IMR-90 (cell line): ENCODE measurements around the gene CAMK4. TPM values are rescaled to one million over a fixed set of nuclear protein-coding genes. Genes with fewer than 3 reads are reported as not detected.
A peak's percentile ranks its signal among the peaks of the same experiment; 100 is the strongest.

ENCODE experiments used
- ATAC-seq: fragments of 200-7000 bp; cut with Tn5 transposase; 2 replicates; pipeline ENCODE4 v1.9.1; 2020; ENCODE audit warnings: low read depth, mild to moderate bottlenecking, moderate library complexity
- BruUV-seq: library from RNA; stranded (reverse); fragments of 400-500 nt; replicated peaks from 2 replicates; lab custom pipeline; 2021; lab: Mats Ljungman, UMichigan
- CTCF ChIA-PET: fragments of 300-600 bp; formaldehyde crosslinking; extraction: SDS; loops from one replicate; lab custom pipeline; 2021; ENCODE audit warnings: antibody characterized with exemption; lab: Yijun Ruan, JAX
- POLR2A ChIA-PET: fragments of 300-600 bp; sonication (Branson Sonifier 250); formaldehyde crosslinking; loops from one replicate; lab custom pipeline; 2022; ENCODE audit warnings: antibody characterized with exemption; ENCODE audit not compliant: unreplicated experiment; lab: Charles Lee
- DNase-seq: peaks from one replicate; pipeline ENCODE4 v3.0.0; 2013
- H2AFZ ChIP-seq: replicated peaks from 2 replicates; pipeline ENCODE3; 2013; ENCODE audit warnings: low read length, mild to moderate bottlenecking; ENCODE audit not compliant: poor library complexity
- H2AK5ac ChIP-seq: 2 replicates; pipeline ENCODE4 v1.6.1; 2013; ENCODE audit warnings: low read depth, low read length, inconsistent platforms
- H2AK9ac ChIP-seq: replicated peaks from 2 replicates; pipeline ENCODE3; 2013; ENCODE audit warnings: mild to moderate bottlenecking, low read depth, low read length, moderate library complexity; ENCODE audit not compliant: poor library complexity
- H2BK120ac ChIP-seq: 2 replicates; pipeline ENCODE4 v1.6.1; 2013; ENCODE audit warnings: low read depth, low read length, inconsistent platforms
- H2BK15ac ChIP-seq: 3 replicates; pipeline ENCODE4 v1.6.1; 2013; ENCODE audit warnings: low read depth, low read length, inconsistent platforms
- H2BK20ac ChIP-seq: 2 replicates; pipeline ENCODE4 v1.6.1; 2013; ENCODE audit warnings: low read depth, mild to moderate bottlenecking, inconsistent platforms, low read length, moderate library complexity
- H2BK5ac ChIP-seq: 2 replicates; pipeline ENCODE4 v1.6.1; 2013; ENCODE audit warnings: mild to moderate bottlenecking, low read depth, low read length, inconsistent platforms; ENCODE audit not compliant: poor library complexity, severe bottlenecking
- H3K14ac ChIP-seq: replicated peaks from 2 replicates; pipeline ENCODE4 v1.6.1; 2013; ENCODE audit warnings: low read depth, low read length, inconsistent platforms
- H3K18ac ChIP-seq: 2 replicates; pipeline ENCODE4 v1.6.1; 2013; ENCODE audit warnings: low read depth, low read length, control low read depth
- H3K23ac ChIP-seq: 2 replicates; pipeline ENCODE4 v1.6.1; 2013; ENCODE audit warnings: low read depth, low read length, inconsistent platforms
- H3K27ac ChIP-seq: 2 replicates; pipeline ENCODE4 v1.5.1; 2013; ENCODE audit warnings: mild to moderate bottlenecking, control low read depth, low read length; ENCODE audit not compliant: insufficient read depth
- H3K27me3 ChIP-seq: 2 replicates; pipeline ENCODE4 v1.6.1; 2013; ENCODE audit warnings: low read length; ENCODE audit not compliant: control insufficient read depth, insufficient read depth
- H3K36me3 ChIP-seq: 2 replicates; pipeline ENCODE4 v1.6.1; 2013; ENCODE audit warnings: low read length, mixed read lengths; ENCODE audit not compliant: control insufficient read depth, insufficient read depth
- H3K4ac ChIP-seq: 2 replicates; pipeline ENCODE4 v1.6.1; 2013; ENCODE audit warnings: low read depth, low read length, inconsistent platforms
- H3K4me1 ChIP-seq: 2 replicates; pipeline ENCODE4 v1.6.1; 2013; ENCODE audit warnings: low read length, mixed read lengths; ENCODE audit not compliant: control insufficient read depth, insufficient read depth
- H3K4me2 ChIP-seq: 2 replicates; pipeline ENCODE4 v1.6.1; 2013; ENCODE audit warnings: low read depth, mild to moderate bottlenecking, control low read depth, low read length, moderate library complexity
- H3K4me3 ChIP-seq: 2 replicates; pipeline ENCODE4 v1.5.1; 2013; ENCODE audit warnings: low read depth, mild to moderate bottlenecking, control low read depth, low read length, moderate library complexity; ENCODE audit not compliant: insufficient read depth
- H3K56ac ChIP-seq: 2 replicates; pipeline ENCODE4 v1.6.1; 2013; ENCODE audit warnings: low read length, inconsistent platforms; ENCODE audit not compliant: insufficient read depth; ENCODE audit errors: extremely low read depth
- H3K79me1 ChIP-seq, 2 experiments: 2 replicates each; pipeline ENCODE4 v1.6.1; 2013; ENCODE audit warnings: low read length in 2 of 2, inconsistent platforms in 1 of 2, low read depth in 1 of 2
- H3K9ac ChIP-seq: 2 replicates; pipeline ENCODE4 v1.6.1; 2013; ENCODE audit warnings: low read depth, low read length, control low read depth
- H3K9me1 ChIP-seq: 2 replicates; pipeline ENCODE4 v1.6.1; 2013; ENCODE audit warnings: low read length, inconsistent platforms; ENCODE audit not compliant: insufficient read depth
- H3K9me3 ChIP-seq: 2 replicates; pipeline ENCODE4 v1.6.1; 2013; ENCODE audit warnings: low read length; ENCODE audit not compliant: control insufficient read depth, insufficient read depth
- H4K20me1 ChIP-seq: 2 replicates; pipeline ENCODE4 v1.6.1; 2013; ENCODE audit warnings: low read length, inconsistent platforms; ENCODE audit not compliant: insufficient read depth
- H4K5ac ChIP-seq: 2 replicates; pipeline ENCODE4 v1.6.1; 2013; ENCODE audit warnings: mild to moderate bottlenecking, low read depth, low read length, control low read depth
- H4K8ac ChIP-seq, 2 experiments: 2 replicates each; pipeline ENCODE4 v1.6.1; 2013; ENCODE audit warnings: low read depth in 2 of 2, low read length in 2 of 2, control low read depth in 1 of 2, inconsistent platforms in 1 of 2
- H4K91ac ChIP-seq: 2 replicates; pipeline ENCODE4 v1.6.1; 2013; ENCODE audit warnings: low read depth, low read length, inconsistent platforms; ENCODE audit not compliant: insufficient read depth
- BHLHE40 ChIP-seq: fragments of 150-350 bp; IDR thresholded peaks from 2 replicates; pipeline ENCODE4 v1.6.1; 2016; ENCODE audit warnings: mild to moderate bottlenecking, low read depth, low read length
- CEBPB ChIP-seq: IDR thresholded peaks from 2 replicates; pipeline ENCODE4 v1.6.1; 2012; ENCODE audit warnings: low read depth, low read length, improper control_type of control experiment
- CHD1 ChIP-seq: IDR thresholded peaks from 2 replicates; pipeline ENCODE4 v1.6.1; 2012; ENCODE audit warnings: low read depth, low read length, improper control_type of control experiment
- FOS ChIP-seq: fragments of 150-350 bp; IDR thresholded peaks from 2 replicates; pipeline ENCODE4 v1.6.1; 2016; ENCODE audit warnings: low read depth, low read length
- MAFK ChIP-seq: IDR thresholded peaks from 2 replicates; pipeline ENCODE4 v1.6.1; 2012; ENCODE audit warnings: low read depth, low read length, improper control_type of control experiment
- MAZ ChIP-seq: IDR thresholded peaks from 2 replicates; pipeline ENCODE4 v1.6.1; 2012; ENCODE audit warnings: low read depth, mild to moderate bottlenecking, low read length, improper control_type of control experiment, moderate library complexity, borderline replicate concordance
- MXI1 ChIP-seq: IDR thresholded peaks from 2 replicates; pipeline ENCODE4 v1.6.1; 2012; ENCODE audit warnings: low read depth, mild to moderate bottlenecking, low read length, moderate library complexity, borderline replicate concordance
- NFE2L2 ChIP-seq: fragments of 150-350 bp; IDR thresholded peaks from 2 replicates; pipeline ENCODE4 v1.6.1; 2016; ENCODE audit warnings: low read depth, mild to moderate bottlenecking, low read length
- POLR2A ChIP-seq: IDR thresholded peaks from 2 replicates; pipeline ENCODE4 v1.6.1; 2012; ENCODE audit warnings: mild to moderate bottlenecking, low read depth, low read length
- RAD21 ChIP-seq: IDR thresholded peaks from 2 replicates; pipeline ENCODE4 v1.6.1; 2012; ENCODE audit warnings: low read length, improper control_type of control experiment
- RCOR1 ChIP-seq: IDR thresholded peaks from 2 replicates; pipeline ENCODE4 v1.6.1; 2012; ENCODE audit warnings: mild to moderate bottlenecking, low read length, improper control_type of control experiment; ENCODE audit not compliant: insufficient replicate concordance
- RFX5 ChIP-seq: IDR thresholded peaks from 2 replicates; pipeline ENCODE4 v1.8.0; 2012; ENCODE audit warnings: low read depth, mild to moderate bottlenecking, low read length, moderate library complexity
- SMC3 ChIP-seq: fragments of 150-350 bp; IDR thresholded peaks from 2 replicates; pipeline ENCODE4 v1.6.1; 2016; ENCODE audit warnings: low read depth, mild to moderate bottlenecking, antibody characterized with exemption, low read length, moderate library complexity
- whole genome bisulfite sequencing, 2 experiments: methylation state at CpG; one replicate each; pipeline versions ENCODE4 v1.1.5 to v1.1.7; 2013; ENCODE audit warnings: missing lambda C conversion rate in 2 of 2; ENCODE audit not compliant: insufficient read length in 1 of 2; ENCODE audit errors: extremely low coverage in 2 of 2; 5-methylcytosine and 5-hydroxymethylcytosine counted together
- dilution Hi-C: fragments of 300-500 bp; cut with HindIII; formaldehyde crosslinking; loops from one replicate; pipeline ENCODE4 v1.14.3; 2018; ENCODE audit warnings: low sequenced_read_pairs; ENCODE audit not compliant: unreplicated experiment
- in situ Hi-C: fragments of 300-500 bp; cut with MboI; formaldehyde crosslinking; loops from 3 replicates; pipeline ENCODE4 v1.14.3; 2019; ENCODE audit warnings: low sequenced_read_pairs, inconsistent platforms, mixed read lengths
- intact Hi-C: fragments of 100-400 bp; cut with micrococcal nuclease; formaldehyde crosslinking; loops from 2 replicates; pipeline ENCODE4 v1.10.0; 2022
- polyA plus RNA-seq, 3 experiments: library from polyadenylated mRNA; depleted of rRNA; stranded (reverse); fragments of >200 nt; gene quantifications; 2 replicates each; pipeline ENCODE4 v1.2.3, GENCODE V29; 2012; ENCODE audit warnings: low replicate concordance in 1 of 3
- total RNA-seq: library from RNA; depleted of rRNA; stranded (reverse); fragments of >200 nt; gene quantifications from 2 replicates; pipeline ENCODE4 v1.2.3, GENCODE V29; 2012
- TF ChIP-seq, protein P1 (sequence below): conservative IDR thresholded peaks from 2 replicates; pipeline ENCODE4 v1.5.1; 2012; ENCODE audit warnings: mild to moderate bottlenecking, low read depth, low read length, improper control_type of control experiment
- TF ChIP-seq, protein P2 (sequence below): fragments of 150-350 bp; IDR thresholded peaks from 2 replicates; pipeline ENCODE4 v1.6.1; 2016; ENCODE audit warnings: low read depth, mild to moderate bottlenecking, low read length, moderate library complexity, borderline replicate concordance
- TF ChIP-seq, protein P3 (sequence below): fragments of 150-350 bp; IDR thresholded peaks from 2 replicates; pipeline ENCODE4 v1.6.1; 2017; ENCODE audit warnings: mild to moderate bottlenecking, antibody characterized with exemption, low read length, low read depth

The CAMK4 gene
- total and polyA plus RNA-seq, 2 of the 4 experiments (the other 2 are of a cell fraction) = 3.7 to 4.8 TPM

DNA sequence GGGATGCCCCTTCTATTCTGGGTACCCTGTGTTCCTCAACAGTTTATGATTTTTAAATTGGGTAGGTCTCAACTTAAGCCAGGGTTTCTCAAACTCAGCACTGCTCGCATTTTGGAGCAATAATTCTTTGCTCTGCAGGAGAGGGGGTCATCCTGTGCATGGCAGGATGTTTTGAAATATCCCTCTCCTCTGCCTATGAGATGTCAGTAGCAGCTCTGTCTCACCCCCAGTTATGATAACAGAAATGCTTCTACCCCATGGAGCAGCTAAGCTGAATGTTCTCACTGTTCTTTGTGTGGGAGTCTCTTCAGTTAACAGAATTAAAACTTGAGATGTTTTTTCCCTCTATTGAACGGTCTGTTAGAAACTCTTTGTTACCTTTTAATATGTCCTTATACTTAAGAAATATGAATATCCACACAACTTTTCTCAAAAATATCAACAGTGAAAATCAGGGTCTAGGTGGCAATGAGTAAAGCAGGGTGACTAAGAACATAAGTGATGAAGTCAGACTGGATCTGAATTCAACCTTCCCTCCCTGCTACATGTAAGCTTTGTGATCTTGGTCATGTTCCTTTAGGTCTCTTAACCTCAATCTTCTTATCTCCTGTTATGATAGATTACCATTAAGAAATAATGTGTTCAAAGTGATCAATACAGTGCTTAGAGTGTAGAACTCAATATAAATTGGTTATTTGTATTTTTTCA, 89.0 kb downstream of the CAMK4 start:
- Histone ChIP-seq H3K36me3 (no peaks in the 10 kb centered on the region), H3K23ac (no peak overlapping the region), H2BK15ac (no peak overlapping the region), H2BK20ac (no peak overlapping the region), H3K9me3 (no peaks in the 10 kb centered on the region), H3K79me1 (no peaks in the 10 kb centered on the region), H3K27me3 (no peaks in the 10 kb centered on the region), H2BK5ac (no peak overlapping the region), H3K4me3 (no peak overlapping the region), H4K5ac (no peak overlapping the region), H3K27ac (no peak overlapping the region), H4K20me1 (no peaks in the 10 kb centered on the region), H4K8ac (no peak overlapping the region), H2BK120ac (no peak overlapping the region), H3K4ac (no peak overlapping the region), H2AFZ (no peak overlapping the region), H3K56ac (no peak overlapping the region), H3K4me2 (no peak overlapping the region), H3K9me1 (no peaks in the 10 kb centered on the region), H3K14ac (no peak overlapping the region), H3K9ac (no peak overlapping the region), H2AK9ac (no peak overlapping the region), H3K18ac (no peak overlapping the region), H2AK5ac (no peak overlapping the region), H4K91ac (no peak overlapping the region), H3K4me1 (no peaks in the 10 kb centered on the region; the same call in 1 of the 2 replicates)
- ATAC-seq (peak; percentile 42; the same call in 1 of the 2 replicates), DNase-seq (peak; percentile 16)
- TF ChIP-seq MAFK (no peak), POLR2A (no peak), FOS (no peak), NFE2L2 (no peak), RFX5 (no peak), SMC3 (no peak), BHLHE40 (no peak), CEBPB (no peak), RCOR1 (no peak), MXI1 (no peak), RAD21 (no peak), CHD1 (no peak), MAZ (no peak)
- TF ChIP-seq, protein P1, sequence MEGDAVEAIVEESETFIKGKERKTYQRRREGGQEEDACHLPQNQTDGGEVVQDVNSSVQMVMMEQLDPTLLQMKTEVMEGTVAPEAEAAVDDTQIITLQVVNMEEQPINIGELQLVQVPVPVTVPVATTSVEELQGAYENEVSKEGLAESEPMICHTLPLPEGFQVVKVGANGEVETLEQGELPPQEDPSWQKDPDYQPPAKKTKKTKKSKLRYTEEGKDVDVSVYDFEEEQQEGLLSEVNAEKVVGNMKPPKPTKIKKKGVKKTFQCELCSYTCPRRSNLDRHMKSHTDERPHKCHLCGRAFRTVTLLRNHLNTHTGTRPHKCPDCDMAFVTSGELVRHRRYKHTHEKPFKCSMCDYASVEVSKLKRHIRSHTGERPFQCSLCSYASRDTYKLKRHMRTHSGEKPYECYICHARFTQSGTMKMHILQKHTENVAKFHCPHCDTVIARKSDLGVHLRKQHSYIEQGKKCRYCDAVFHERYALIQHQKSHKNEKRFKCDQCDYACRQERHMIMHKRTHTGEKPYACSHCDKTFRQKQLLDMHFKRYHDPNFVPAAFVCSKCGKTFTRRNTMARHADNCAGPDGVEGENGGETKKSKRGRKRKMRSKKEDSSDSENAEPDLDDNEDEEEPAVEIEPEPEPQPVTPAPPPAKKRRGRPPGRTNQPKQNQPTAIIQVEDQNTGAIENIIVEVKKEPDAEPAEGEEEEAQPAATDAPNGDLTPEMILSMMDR = no peak
- TF ChIP-seq, protein P2, sequence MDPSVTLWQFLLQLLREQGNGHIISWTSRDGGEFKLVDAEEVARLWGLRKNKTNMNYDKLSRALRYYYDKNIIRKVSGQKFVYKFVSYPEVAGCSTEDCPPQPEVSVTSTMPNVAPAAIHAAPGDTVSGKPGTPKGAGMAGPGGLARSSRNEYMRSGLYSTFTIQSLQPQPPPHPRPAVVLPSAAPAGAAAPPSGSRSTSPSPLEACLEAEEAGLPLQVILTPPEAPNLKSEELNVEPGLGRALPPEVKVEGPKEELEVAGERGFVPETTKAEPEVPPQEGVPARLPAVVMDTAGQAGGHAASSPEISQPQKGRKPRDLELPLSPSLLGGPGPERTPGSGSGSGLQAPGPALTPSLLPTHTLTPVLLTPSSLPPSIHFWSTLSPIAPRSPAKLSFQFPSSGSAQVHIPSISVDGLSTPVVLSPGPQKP = no peak
- TF ChIP-seq, protein P3, sequence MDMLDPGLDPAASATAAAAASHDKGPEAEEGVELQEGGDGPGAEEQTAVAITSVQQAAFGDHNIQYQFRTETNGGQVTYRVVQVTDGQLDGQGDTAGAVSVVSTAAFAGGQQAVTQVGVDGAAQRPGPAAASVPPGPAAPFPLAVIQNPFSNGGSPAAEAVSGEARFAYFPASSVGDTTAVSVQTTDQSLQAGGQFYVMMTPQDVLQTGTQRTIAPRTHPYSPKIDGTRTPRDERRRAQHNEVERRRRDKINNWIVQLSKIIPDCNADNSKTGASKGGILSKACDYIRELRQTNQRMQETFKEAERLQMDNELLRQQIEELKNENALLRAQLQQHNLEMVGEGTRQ = no peak
- CTCF ChIA-PET = interaction anchor here (0.5 kb wide), 1 partner anchor 18 kb away, joined by 3 read pairs; no protein-coding TSS in a partner anchor
- BruUV-seq = no TSS peak
- dilution Hi-C loops = no loop called here
- intact Hi-C loops = no loop called here
- POLR2A ChIA-PET = no interaction called here
- no CpG with 5 or more reads among the region's 2 CpGs for WGBS, 2 experiments
- in situ Hi-C loops = no loop called here
